Mesothelial cell of epicardium (in vitro differentiated cells): ENCODE data around the gene CMIP. TPM values are rescaled to one million over a fixed set of nuclear protein-coding genes. Genes with fewer than 3 reads are reported as not detected.
"Not testable (repeated sequence)": the region's sequence is repeated elsewhere in the genome, so short reads cannot be mapped to it uniquely, and the experiment has no call there.

Experiments used
- DNase-seq, 2 experiments: peaks; one replicate each; pipeline ENCODE4 v3.0.0; 2021; ENCODE audit warnings: low spot score in 2 of 2; ENCODE audit not compliant: unreplicated experiment in 2 of 2
- H3K27ac Mint-ChIP-seq: 2 replicates; pipeline ENCODE4 v1.8.0; 2021; ENCODE audit warnings: mixed read lengths
- H3K27me3 Mint-ChIP-seq: 2 replicates; pipeline ENCODE4 v1.8.0; 2021; ENCODE audit warnings: low read depth, mixed read lengths
- H3K36me3 Mint-ChIP-seq: 2 replicates; pipeline ENCODE4 v1.8.0; 2021; ENCODE audit warnings: mixed read lengths
- H3K4me1 Mint-ChIP-seq: 2 replicates; pipeline ENCODE4 v1.8.0; 2021; ENCODE audit warnings: mixed read lengths
- H3K4me3 Mint-ChIP-seq: 2 replicates; pipeline ENCODE4 v1.8.0; 2021; ENCODE audit warnings: mild to moderate bottlenecking, moderate library complexity, mixed read lengths
- H3K9me3 Mint-ChIP-seq: 2 replicates; pipeline ENCODE4 v1.8.0; 2021; ENCODE audit warnings: mixed read lengths
- total RNA-seq: library from RNA; stranded (reverse); gene quantifications from 3 replicates; pipeline ENCODE4 v1.2.1, GENCODE V29; 2021
- TF ChIP-seq, protein P1 (sequence below): fragments of 200-600 bp; sonication (generic); IDR thresholded peaks from one replicate; pipeline ENCODE4 v1.5.0; 2021; ENCODE audit warnings: antibody characterized with exemption; ENCODE audit not compliant: unreplicated experiment

CMIP gene
- total RNA-seq, 1 donor from 2014 or later: 71.0 TPM

DNA sequence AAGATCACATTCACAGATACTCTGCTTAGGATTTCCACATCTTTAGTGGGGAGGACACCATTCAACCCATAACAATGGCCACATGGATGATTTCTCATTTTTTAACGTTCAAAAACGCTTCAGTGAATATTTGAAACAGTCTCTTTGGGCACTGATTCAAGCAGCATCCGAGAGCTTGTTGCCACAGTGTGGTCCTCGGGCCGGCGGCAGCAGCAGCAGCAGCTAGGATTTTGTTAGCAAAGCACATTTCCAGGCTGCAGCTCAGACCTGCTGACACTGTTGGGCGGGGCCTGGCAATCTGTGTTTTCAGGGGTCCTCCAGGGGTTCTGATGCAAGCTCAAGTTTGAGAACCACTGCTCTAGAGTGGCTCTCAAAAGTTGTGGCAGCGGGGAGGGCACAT lies 27.9 kb upstream of the CMIP start:
- Mint-ChIP-seq H3K27me3 (no peaks in the 10 kb centered on the region), H3K9me3 (peaks cover 6% of the 10 kb centered on the region), H3K4me3 (no peak overlapping the region), H3K36me3 (no peaks in the 10 kb centered on the region), H3K27ac (no peak overlapping the region), H3K4me1 (peaks cover 5% of the 10 kb centered on the region)
- TF ChIP-seq, protein P1, sequence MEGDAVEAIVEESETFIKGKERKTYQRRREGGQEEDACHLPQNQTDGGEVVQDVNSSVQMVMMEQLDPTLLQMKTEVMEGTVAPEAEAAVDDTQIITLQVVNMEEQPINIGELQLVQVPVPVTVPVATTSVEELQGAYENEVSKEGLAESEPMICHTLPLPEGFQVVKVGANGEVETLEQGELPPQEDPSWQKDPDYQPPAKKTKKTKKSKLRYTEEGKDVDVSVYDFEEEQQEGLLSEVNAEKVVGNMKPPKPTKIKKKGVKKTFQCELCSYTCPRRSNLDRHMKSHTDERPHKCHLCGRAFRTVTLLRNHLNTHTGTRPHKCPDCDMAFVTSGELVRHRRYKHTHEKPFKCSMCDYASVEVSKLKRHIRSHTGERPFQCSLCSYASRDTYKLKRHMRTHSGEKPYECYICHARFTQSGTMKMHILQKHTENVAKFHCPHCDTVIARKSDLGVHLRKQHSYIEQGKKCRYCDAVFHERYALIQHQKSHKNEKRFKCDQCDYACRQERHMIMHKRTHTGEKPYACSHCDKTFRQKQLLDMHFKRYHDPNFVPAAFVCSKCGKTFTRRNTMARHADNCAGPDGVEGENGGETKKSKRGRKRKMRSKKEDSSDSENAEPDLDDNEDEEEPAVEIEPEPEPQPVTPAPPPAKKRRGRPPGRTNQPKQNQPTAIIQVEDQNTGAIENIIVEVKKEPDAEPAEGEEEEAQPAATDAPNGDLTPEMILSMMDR: no peak
- DNase-seq: no peak

DNA sequence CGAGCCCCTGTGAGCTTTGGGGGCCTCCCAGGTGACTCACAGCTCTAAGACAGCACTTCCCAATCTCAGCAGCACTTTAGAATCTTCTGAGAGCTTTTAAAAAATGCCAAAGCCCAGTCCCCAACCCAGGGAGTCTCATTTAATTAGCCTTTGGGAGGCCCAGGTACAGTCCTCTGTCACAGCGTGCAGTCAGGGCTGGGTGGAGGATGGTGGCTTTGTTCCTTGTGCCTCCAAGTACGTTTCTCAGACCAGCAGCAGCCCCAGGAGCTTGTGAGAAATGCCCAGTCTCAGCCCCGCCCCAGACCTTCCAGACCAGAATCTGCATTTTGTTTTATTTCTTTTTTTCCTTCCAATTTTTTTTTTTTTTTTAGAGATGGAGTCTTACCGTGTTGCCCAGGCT lies 27.4 kb upstream of the CMIP start:
- Mint-ChIP-seq H3K9me3 (peaks cover 7% of the 10 kb centered on the region), H3K4me3 (no peak overlapping the region), H3K27me3 (no peaks in the 10 kb centered on the region), H3K4me1 (peaks cover 5% of the 10 kb centered on the region), H3K27ac (no peak overlapping the region), H3K36me3 (no peaks in the 10 kb centered on the region)
- no peak for DNase-seq
- TF ChIP-seq, protein P1: no peak

DNA sequence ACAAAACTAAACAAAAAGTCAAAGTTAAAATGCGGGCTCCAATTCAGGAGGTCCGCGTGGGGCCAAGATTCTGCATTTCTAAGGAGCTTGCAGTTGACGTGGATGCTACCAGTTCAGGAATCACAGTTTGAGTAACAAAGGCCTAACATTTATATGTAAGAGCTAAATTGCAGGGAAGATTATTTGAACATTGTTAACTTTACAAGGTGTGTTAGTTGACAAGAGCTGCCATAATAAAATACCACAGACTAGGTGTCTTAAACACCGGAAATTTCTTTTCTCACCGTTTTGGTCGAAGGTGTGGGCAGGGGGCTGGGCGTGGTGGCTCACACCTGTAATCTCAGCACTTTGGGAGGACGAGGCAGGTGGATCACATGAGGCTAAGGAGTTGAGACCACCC lies 24.8 kb upstream of the CMIP start:
- Mint-ChIP-seq H3K27me3 (no peaks in the 10 kb centered on the region), H3K4me1 (no peaks in the 10 kb centered on the region), H3K27ac (no peak overlapping the region), H3K4me3 (no peak overlapping the region), H3K9me3 (peaks cover 7% of the 10 kb centered on the region), H3K36me3 (no peaks in the 10 kb centered on the region)
- TF ChIP-seq, protein P1: no peak
- no peak for DNase-seq

DNA sequence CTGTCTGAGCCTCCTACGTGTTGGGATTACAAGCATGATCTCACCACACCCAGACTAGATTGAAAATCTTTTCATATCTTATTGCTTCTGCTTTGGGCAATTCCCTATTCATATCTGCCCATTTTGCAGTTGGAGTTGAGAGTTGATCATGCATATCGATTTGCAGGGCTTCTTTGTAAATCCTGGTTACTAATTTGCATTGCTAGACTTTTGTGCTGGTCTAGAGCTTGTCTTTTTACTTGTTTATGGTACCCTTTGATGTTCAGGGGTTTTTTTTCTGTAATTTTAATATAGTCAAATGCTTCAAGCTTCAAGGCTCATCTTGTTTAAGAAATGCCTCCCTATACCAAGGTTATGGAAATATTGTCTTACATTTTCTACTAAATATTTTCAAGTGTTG lies 23.5 kb upstream of the CMIP start:
- Mint-ChIP-seq H3K4me1 (no peaks in the 10 kb centered on the region), H3K27me3 (no peaks in the 10 kb centered on the region), H3K4me3 (no peak overlapping the region), H3K36me3 (no peaks in the 10 kb centered on the region), H3K9me3 (peaks cover 7% of the 10 kb centered on the region), H3K27ac (no peak overlapping the region)
- TF ChIP-seq, protein P1: no peak
- no peak for DNase-seq

DNA sequence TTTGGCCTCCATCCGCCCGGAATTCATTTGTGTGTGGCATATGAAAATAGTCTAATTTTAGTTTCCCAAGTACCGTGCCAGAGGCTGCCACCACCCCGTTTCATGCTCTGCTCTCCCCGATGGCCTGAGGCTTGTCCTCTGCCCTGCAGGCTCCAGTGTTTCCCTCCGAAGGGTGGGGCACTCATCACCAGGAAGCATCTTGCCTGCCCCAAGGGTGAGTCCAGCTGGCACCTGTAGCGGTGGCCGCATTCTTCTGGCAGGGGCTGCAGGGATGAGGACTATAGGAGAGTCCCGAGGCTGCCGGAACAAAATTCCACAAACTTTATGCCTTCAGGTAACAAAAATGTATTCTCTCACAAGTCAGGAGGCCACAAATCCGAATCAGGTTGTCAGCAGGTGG lies 23.1 kb upstream of the CMIP start:
- Mint-ChIP-seq H3K9me3 (peaks cover 7% of the 10 kb centered on the region), H3K4me1 (no peaks in the 10 kb centered on the region), H3K27ac (no peak overlapping the region), H3K4me3 (no peak overlapping the region), H3K36me3 (no peaks in the 10 kb centered on the region), H3K27me3 (no peaks in the 10 kb centered on the region)
- no peak for DNase-seq
- TF ChIP-seq, protein P1: no peak

DNA sequence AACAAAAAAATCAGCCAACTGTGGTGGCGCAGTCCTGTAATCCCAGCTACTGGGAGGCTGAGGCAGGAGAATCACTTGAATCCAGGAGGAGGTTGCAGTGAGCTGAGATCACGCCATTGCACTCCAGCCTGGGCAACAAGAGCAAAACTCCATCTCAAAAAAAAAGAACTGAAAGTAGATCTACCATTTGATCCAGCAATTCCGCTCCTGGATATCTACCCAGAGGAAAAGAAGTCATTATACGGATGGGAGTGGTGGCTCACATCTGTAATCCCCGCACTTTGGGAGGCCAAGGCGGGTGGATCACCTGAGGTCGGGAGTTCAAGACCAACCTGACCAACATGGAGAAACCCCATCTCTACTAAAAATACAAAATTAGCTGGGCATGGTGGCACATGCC lies 22.5 kb upstream of the CMIP start:
- not testable (repeated sequence) for H3K4me3 Mint-ChIP-seq, H3K27ac Mint-ChIP-seq, H3K36me3 Mint-ChIP-seq, DNase-seq, H3K9me3 Mint-ChIP-seq, H3K4me1 Mint-ChIP-seq, H3K27me3 Mint-ChIP-seq
